Adrenal gland (tissue), 5 donors: ENCODE results near the gene ADGRB2.

Experiments
- CTCF ChIP-seq, 6 experiments: fragments of 450-650 bp in 4 of 6; fragments of 200-600 bp in 2 of 6; sonication (generic) in 1 of 6; IDR thresholded peaks; 1 replicate in 5 of 6; 2 replicates in 1 of 6; pipeline versions ENCODE4 v1.5.1 to v1.8.0; 2016 to 2021; ENCODE audit warnings: antibody characterized with exemption in 6 of 6, mild to moderate bottlenecking in 2 of 6, moderate library complexity in 1 of 6
- POLR2A ChIP-seq, 2 donors: fragments of 450-650 bp; IDR thresholded peaks; one replicate each; pipeline ENCODE4 v1.6.1; 2017; ENCODE audit warnings: antibody characterized with exemption in 2 of 2, mild to moderate bottlenecking in 2 of 2, moderate library complexity in 1 of 2
- donor health status: DM: no; HTN: no; CAD: no.

GRCh38 chr1:31760471-31761470, 3.4 kb downstream of the ADGRB2 start:
- TF ChIP-seq CTCF (IDR thresholded peaks at IDR 0.05) (no peak), POLR2A (IDR thresholded peaks at IDR 0.05) (no peak)
